Measurements from ENCODE around the gene CADM4.

DNA sequence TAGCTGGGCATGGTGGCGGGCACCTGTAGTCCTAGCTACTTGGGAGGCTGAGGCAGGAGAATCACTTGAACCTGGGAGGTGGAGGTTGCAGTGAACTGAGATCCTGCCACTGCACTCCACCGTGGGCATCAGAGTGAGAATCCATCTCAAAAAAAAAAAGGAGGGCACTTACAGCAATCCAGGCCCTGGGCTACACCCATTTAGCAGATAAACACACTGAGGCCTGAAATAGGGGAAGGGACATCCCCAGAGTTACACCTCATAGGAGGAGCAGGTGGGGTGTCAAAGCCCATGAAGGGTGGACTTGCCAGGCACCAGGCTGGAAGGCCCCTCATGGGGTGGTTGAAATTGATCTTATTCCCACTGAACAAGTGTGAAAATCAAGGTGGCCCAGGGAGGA lies 44.3 kb upstream of the CADM4 start:
- TF ChIP-seq, protein P1, sequence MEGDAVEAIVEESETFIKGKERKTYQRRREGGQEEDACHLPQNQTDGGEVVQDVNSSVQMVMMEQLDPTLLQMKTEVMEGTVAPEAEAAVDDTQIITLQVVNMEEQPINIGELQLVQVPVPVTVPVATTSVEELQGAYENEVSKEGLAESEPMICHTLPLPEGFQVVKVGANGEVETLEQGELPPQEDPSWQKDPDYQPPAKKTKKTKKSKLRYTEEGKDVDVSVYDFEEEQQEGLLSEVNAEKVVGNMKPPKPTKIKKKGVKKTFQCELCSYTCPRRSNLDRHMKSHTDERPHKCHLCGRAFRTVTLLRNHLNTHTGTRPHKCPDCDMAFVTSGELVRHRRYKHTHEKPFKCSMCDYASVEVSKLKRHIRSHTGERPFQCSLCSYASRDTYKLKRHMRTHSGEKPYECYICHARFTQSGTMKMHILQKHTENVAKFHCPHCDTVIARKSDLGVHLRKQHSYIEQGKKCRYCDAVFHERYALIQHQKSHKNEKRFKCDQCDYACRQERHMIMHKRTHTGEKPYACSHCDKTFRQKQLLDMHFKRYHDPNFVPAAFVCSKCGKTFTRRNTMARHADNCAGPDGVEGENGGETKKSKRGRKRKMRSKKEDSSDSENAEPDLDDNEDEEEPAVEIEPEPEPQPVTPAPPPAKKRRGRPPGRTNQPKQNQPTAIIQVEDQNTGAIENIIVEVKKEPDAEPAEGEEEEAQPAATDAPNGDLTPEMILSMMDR (IDR thresholded peaks at IDR 0.05 in 2 of 3, conservative IDR thresholded peaks at IDR 0.05 in 1 of 3; ENCODE audit: control insufficient read depth in 2 of 3, extremely low read depth in 1 of 3, insufficient read depth in 1 of 3, low read depth in 3 of 3, low read length in 3 of 3) = no peak
- TF ChIP-seq, protein P2, sequence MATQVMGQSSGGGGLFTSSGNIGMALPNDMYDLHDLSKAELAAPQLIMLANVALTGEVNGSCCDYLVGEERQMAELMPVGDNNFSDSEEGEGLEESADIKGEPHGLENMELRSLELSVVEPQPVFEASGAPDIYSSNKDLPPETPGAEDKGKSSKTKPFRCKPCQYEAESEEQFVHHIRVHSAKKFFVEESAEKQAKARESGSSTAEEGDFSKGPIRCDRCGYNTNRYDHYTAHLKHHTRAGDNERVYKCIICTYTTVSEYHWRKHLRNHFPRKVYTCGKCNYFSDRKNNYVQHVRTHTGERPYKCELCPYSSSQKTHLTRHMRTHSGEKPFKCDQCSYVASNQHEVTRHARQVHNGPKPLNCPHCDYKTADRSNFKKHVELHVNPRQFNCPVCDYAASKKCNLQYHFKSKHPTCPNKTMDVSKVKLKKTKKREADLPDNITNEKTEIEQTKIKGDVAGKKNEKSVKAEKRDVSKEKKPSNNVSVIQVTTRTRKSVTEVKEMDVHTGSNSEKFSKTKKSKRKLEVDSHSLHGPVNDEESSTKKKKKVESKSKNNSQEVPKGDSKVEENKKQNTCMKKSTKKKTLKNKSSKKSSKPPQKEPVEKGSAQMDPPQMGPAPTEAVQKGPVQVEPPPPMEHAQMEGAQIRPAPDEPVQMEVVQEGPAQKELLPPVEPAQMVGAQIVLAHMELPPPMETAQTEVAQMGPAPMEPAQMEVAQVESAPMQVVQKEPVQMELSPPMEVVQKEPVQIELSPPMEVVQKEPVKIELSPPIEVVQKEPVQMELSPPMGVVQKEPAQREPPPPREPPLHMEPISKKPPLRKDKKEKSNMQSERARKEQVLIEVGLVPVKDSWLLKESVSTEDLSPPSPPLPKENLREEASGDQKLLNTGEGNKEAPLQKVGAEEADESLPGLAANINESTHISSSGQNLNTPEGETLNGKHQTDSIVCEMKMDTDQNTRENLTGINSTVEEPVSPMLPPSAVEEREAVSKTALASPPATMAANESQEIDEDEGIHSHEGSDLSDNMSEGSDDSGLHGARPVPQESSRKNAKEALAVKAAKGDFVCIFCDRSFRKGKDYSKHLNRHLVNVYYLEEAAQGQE (IDR thresholded peaks at IDR 0.05; ENCODE audit: low read depth, low read length) = no peak
- TF ChIP-seq FOXM1 (IDR thresholded peaks at IDR 0.05; ENCODE audit: low read depth, low read length) (no peak), SMAD1 (IDR thresholded peaks at IDR 0.05; ENCODE audit: low read depth, partially characterized antibody) (no peak), EED (IDR thresholded peaks at IDR 0.05; ENCODE audit: low read depth) (no peak), KDM1A (IDR thresholded peaks at IDR 0.05; ENCODE audit: borderline replicate concordance) (no peak), EZH2 (IDR thresholded peaks at IDR 0.05; ENCODE audit: borderline replicate concordance, control insufficient read depth, low read depth, low read length) (no peak), POLR2A (IDR thresholded peaks at IDR 0.05; ENCODE audit: low read depth, low read length) (no peak), EGR1 (IDR thresholded peaks at IDR 0.05; ENCODE audit: borderline replicate concordance in 1 of 2, low read depth in 2 of 2, low read length in 2 of 2) (no peak), POLR2AphosphoS5 (IDR thresholded peaks at IDR 0.05; ENCODE audit: low read length) (no peak), ZNF217 (IDR thresholded peaks at IDR 0.05) (no peak)
